Prostate gland (tissue), 2 donors: ENCODE results near the gene SLC4A3.

Experiments used
- CTCF ChIP-seq, 4 experiments: fragments of 200-600 bp in 2 of 4; fragments of 450-650 bp in 2 of 4; sonication (generic) in 2 of 4; IDR thresholded peaks; 1 replicate in 3 of 4; 2 replicates in 1 of 4; pipeline ENCODE4 v1.5.1; 2016 to 2019; ENCODE audit warnings: antibody characterized with exemption in 4 of 4, mild to moderate bottlenecking in 2 of 4, moderate library complexity in 2 of 4
- POLR2AphosphoS5 ChIP-seq: sonication (generic); formaldehyde crosslinking; IDR thresholded peaks from one replicate; pipeline ENCODE4 v1.6.1; 2017; ENCODE audit warnings: antibody characterized with exemption

DNA sequence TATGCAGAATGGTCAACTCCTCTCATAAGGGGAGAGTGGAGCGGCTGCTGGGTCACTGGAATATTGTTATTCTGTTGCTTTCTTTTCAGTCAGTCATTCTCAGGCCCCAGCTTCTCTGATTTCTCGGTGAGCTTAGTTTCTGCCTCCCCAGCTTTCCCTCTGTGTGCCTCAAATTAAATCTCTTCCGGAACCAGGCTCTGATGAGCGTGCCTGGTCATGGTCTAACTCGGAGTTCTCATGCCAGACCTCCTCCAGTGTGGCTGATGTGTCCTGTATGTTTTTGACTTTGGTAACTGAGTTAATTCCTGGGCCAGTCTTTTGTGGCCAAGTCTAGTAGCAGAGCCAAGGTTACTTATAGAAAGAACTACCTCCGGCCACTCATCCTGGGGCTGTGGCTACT, 34.7 kb upstream of the SLC4A3 start:
- no peak for TF ChIP-seq CTCF (IDR thresholded peaks at IDR 0.05)
- TF ChIP-seq POLR2AphosphoS5 = no peak
